ENCODE results near the gene ZDHHC6. TPM values are rescaled to one million over a fixed set of nuclear protein-coding genes. Genes with fewer than 3 reads are reported as not detected.
A peak's percentile ranks its signal among the peaks of the same experiment; 100 is the strongest.

Gene ZDHHC6
- total and polyA plus RNA-seq, 2 donors from 2014 or later: 37.5 to 73.8 TPM

DNA sequence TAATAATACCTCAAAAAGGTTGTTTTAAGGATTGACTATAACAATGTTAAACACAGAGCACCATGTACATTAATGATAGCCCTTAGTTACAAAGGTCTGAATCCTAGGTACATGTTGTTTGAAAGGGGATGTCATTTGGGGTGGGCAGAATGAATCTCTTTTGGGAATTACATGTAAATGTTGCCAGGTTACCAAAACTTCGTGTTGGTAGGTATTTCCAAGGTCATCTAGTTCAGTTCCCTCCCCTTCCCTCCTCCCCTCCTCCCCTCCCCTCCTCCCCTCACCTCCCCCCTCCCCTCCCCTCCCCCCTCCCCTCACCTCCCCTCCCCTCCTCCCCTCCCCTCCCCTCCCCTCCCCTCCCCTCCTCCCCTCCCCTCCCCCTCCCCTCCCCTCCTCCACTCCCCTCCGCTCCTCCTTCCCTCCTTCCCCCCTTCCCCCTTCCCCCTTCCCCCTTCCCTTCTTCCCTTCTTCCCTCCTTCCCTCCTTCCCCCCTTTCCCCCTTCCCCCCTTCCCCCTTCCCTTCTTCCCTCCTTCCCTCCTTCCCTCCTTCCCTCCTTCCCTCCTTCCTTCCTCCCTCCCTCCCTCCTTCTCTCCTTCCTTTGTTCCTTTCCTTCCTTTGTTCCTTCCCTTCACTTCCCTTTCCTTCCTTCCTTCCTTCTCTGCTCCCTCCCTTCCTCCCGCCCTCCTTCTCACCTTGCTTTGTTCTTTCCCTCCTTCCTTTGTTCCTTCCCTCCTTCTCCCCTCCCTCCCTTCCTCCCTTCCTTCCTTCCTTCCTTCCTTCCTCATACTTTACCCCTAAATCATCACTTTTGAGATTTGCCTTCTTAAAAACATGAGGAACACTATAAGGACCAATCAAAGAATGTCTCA, 8.4 kb upstream of the ZDHHC6 start:
- no peak overlapping the region for H3K4me3 ChIP-seq (ENCODE audit: low read length in 3 of 3)
- no peaks in the 10 kb centered on the region for H3K27me3 ChIP-seq (ENCODE audit: control insufficient read depth, insufficient read depth, low read length)
- FAIRE-seq (no peak), DNase-seq (no peak)
- H3K9ac ChIP-seq (ENCODE audit: low read length in 3 of 3): no peak overlapping the region
- no peaks in the 10 kb centered on the region for H3K4me1 ChIP-seq (ENCODE audit: control insufficient read depth in 2 of 3, insufficient read depth in 2 of 3, low read depth in 1 of 3, low read length in 3 of 3)
- intact Hi-C loops (cut with DNase I): no loop called here
- no peaks in the 10 kb centered on the region for H3K9me3 ChIP-seq (ENCODE audit: control insufficient read depth in 2 of 3, insufficient read depth in 1 of 3, low read length in 3 of 3)
- TF ChIP-seq CTCF (IDR thresholded peaks at IDR 0.05; ENCODE audit: borderline replicate concordance, extremely low read depth, insufficient read depth): no peak
- H3K27ac ChIP-seq (ENCODE audit: low read depth in 2 of 2, low read length in 2 of 2): no peak overlapping the region
- H3K36me3 ChIP-seq (ENCODE audit: control insufficient read depth in 2 of 3, insufficient read depth in 3 of 3, low read length in 3 of 3): no peaks in the 10 kb centered on the region

GRCh38 chr10:112448888-112449287, 2.2 kb upstream of the ZDHHC6 start:
- no peaks in the 10 kb centered on the region for H3K9me3 ChIP-seq (ENCODE audit: control insufficient read depth in 2 of 3, insufficient read depth in 1 of 3, low read length in 3 of 3)
- FAIRE-seq (no peak), DNase-seq (no peak)
- H3K27ac ChIP-seq (ENCODE audit: low read depth in 2 of 2, low read length in 2 of 2): no peak overlapping the region
- intact Hi-C loops (cut with DNase I): no loop called here
- no peak for TF ChIP-seq CTCF (IDR thresholded peaks at IDR 0.05; ENCODE audit: borderline replicate concordance, extremely low read depth, insufficient read depth)
- peaks cover 0 to 17% (median 3%) of the 10 kb centered on the region in 3 donors for H3K4me1 ChIP-seq (ENCODE audit: control insufficient read depth in 2 of 3, insufficient read depth in 2 of 3, low read depth in 1 of 3, low read length in 3 of 3)
- peak overlapping the region in 1 of 3 donors; percentile 3 for H3K4me3 ChIP-seq (ENCODE audit: low read length in 3 of 3)
- H3K36me3 ChIP-seq (ENCODE audit: control insufficient read depth in 2 of 3, insufficient read depth in 3 of 3, low read length in 3 of 3): no peaks in the 10 kb centered on the region
- H3K9ac ChIP-seq (ENCODE audit: low read length in 3 of 3): no peak overlapping the region
- no peaks in the 10 kb centered on the region for H3K27me3 ChIP-seq (ENCODE audit: control insufficient read depth, insufficient read depth, low read length)

DNA sequence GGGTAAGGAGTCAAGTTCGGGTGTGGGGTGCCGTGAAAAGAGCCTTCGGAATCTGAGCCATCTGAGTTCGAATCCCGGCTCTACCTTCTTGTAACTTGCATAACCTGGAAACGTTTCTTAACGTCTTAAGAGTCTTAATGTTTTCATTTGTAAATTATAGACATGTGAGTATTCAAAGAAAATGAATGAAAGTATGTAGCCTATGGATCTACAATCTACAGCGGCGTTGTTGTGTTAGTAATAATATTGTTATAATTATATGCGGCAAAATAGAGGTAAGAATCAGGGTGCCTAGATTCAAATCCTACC, 860 bp upstream of the ZDHHC6 start:
- Histone ChIP-seq H3K27ac (ENCODE audit: low read depth in 2 of 2, low read length in 2 of 2) (peak overlapping the region; percentile 84 to 90), H3K9me3 (ENCODE audit: control insufficient read depth in 2 of 3, insufficient read depth in 1 of 3, low read length in 3 of 3) (no peaks in the 10 kb centered on the region), H3K4me1 (ENCODE audit: control insufficient read depth in 2 of 3, insufficient read depth in 2 of 3, low read depth in 1 of 3, low read length in 3 of 3) (peaks cover 0 to 17% (median 3%) of the 10 kb centered on the region in 3 donors), H3K36me3 (ENCODE audit: control insufficient read depth in 2 of 3, insufficient read depth in 3 of 3, low read length in 3 of 3) (peaks cover 0 to 2% (median 0%) of the 10 kb centered on the region in 3 donors), H3K27me3 (ENCODE audit: control insufficient read depth, insufficient read depth, low read length) (no peaks in the 10 kb centered on the region), H3K9ac (ENCODE audit: low read length in 3 of 3) (peak overlapping the region; percentile 80 to 92 (median 91)), H3K4me3 (ENCODE audit: low read length in 3 of 3) (peak overlapping the region; percentile 93 to 99 (median 94))
- no peak for TF ChIP-seq CTCF (IDR thresholded peaks at IDR 0.05; ENCODE audit: borderline replicate concordance, extremely low read depth, insufficient read depth)
- DNase-seq (no peak), FAIRE-seq (no peak)
- intact Hi-C loops (cut with DNase I): no loop called here

All from kidney (tissue), 14 donors.